GM19351 (cell line): ENCODE data around the gene ULK4.
"Not testable (repeated sequence)": the region's sequence is repeated elsewhere in the genome, so short reads cannot be mapped to it uniquely, and the experiment has no call there.

Experiments used
- ATAC-seq: cut with Tn5 transposase; IDR thresholded peaks from one replicate; pipeline ENCODE4 v1.9.1; 2021; ENCODE audit warnings: mild to moderate bottlenecking, moderate library complexity; ENCODE audit not compliant: unreplicated experiment

Gene ULK4

GRCh38 chr3:41874022-41874421 lies 87.9 kb downstream of the ULK4 start:
- no peak for ATAC-seq

- no peak for ATAC-seq
Observed at GRCh38 chr3:41872157-41872556, 89.7 kb downstream of the ULK4 start.

DNA sequence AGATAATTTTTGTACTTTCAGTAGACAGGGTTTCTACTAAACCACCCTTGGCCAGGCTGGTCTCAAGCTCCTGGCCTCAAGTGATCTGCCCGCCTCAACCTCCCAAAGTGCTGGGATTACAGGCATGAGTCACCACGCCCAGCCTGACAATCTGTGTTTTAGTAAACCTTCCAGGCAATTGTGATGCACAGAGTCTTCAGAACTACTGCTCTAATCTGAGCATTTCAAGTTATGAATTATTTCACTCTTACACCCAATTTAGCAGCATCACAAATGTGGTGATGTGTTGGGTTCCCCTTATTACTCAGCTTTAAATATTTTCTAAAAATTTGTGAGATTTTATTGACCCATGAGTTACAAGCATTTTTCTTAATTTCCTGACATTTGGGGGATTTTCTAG lies 94.4 kb downstream of the ULK4 start:
- no peak for ATAC-seq

DNA sequence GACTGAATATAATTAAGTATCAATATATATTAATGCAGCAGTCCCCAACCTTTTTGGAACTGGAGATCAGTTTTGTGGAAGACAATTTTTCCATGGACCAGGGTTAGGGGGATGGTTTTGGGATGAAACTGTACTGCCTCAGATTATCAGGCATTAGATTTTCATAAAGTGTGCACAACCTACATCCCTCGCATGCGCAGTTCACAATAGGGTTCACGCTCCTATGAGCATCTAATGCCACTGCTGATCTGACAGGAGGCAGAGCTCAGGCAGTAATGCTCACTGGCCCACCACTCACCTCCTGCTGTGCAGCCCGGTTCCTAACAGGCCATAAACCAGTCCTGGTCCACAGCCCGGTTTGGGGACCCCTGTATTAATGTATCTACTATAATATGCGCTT lies 95.6 kb downstream of the ULK4 start:
- no peak for ATAC-seq

DNA sequence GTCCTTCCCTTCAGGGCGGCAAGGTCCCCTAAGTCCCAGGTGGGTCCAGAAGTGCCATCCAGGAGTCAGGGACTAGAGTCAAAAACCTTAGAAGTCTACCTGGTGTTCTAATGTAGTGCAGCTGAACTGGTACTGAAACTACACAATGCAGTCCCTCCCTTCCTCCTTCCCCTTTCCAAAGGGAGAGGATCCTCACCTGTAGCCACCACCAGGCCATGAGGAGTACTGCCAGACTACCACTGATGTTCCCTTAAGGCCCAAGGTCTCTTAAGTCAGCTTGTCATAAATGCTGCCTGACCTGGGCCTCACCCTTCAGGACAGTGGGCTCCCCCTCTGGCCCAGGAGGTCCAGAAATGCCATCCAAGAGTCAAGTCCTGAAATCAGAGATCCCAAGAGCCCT lies 98.9 kb downstream of the ULK4 start:
- no peak for ATAC-seq

GRCh38 chr3:41860489-41860888 lies 101.4 kb downstream of the ULK4 start:
- ATAC-seq: not testable (repeated sequence)

DNA sequence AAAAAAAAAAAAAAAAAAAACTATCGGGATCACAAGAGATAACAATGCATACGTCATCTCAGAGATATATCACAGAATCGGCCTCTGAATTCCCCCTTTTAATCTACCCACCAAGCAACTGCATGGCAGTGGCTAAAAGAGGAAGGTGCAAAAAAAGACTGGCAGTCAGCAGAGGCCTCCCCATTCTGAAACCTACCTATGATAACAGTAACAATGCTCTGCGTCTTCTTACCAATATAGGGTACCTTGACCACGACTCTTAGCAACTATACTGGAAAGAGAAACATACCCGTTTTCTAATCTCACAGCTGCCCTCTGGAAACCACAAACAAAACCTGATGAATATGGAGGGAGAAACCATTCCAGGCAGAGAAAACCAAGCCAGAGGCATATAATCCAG lies 106.9 kb downstream of the ULK4 start:
- ATAC-seq: no peak

- ATAC-seq: no peak
Observed at GRCh38 chr3:41853540-41854196, 108.2 kb downstream of the ULK4 start.

DNA sequence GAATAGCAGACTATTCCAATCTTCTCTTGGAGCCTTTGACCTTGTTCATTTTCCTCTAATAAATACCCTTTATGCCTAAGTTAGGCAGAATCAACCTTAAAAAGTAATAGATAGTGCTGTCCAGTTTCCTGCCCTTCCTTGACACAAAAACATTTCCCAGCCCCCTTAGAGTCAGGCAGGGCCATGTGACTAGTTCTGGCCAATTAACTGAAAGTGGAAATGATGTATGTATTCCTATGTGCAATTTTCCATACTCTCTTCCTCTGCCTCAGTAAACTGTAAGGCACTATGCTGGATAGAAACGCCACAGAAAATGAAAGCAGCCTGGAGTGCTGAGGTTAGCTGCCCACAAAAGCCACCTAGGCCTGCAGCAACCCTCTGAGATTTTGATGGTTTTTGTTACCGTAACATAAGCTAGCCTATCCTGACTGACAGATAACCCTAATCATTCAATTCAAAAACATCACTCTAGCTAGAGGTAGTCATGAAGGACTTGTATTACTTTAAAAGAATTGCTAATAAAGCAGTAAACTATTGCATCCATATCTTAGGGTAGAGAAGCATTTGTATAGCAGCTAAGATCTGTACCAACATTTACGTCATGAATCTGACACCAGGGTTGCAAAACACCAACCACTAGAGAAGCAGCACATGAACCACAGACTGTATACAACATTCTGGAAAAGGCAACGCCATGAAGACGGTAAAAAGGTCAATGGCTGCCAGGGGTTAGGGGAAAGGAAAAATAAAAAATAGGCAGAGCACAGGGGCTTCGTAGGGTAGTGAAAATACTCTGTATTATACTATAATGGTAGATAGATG lies 112.9 kb downstream of the ULK4 start:
- ATAC-seq: no peak

DNA sequence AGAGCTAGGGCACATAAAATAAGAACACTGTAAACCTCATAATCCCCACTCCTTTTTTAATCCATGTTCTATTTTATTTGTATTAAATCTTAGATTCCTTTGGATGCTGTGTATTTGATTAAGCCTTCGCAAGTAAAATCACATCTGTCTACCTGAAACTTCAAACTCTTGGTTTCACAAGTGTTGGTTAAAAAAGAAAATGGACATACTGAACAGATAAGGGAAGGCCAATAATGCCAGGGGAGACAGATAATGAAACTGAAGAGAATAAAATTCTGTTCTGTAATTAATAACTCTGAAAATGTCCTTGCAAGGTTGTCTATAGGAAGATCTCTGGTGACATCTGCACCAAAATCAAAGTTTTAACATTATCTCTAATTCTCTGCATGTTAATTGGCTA lies 114.2 kb downstream of the ULK4 start:
- ATAC-seq: no peak

DNA sequence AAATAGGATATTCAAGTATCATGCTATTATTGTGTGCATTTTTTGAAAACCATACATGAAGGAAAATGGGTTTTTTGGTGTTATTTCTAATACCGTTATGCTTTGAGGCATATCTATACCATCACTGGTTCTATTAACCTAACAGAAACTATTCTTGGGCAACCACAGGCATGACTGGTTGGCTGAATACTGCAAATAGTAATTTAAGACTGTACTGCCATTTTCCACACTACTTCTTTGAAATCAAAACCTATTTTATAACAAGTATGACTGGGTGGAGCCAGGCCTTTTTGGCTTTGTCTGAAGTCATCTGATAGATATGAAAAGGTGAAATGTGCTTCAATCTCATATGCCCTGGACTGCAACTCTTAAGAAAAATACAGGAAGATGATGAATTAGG lies 115.1 kb downstream of the ULK4 start:
- ATAC-seq: peak; percentile 79

GRCh38 chr3:41845826-41846225 lies 116.1 kb downstream of the ULK4 start:
- no peak for ATAC-seq

- not testable (repeated sequence) for ATAC-seq
Observed at GRCh38 chr3:41844256-41844655, 117.6 kb downstream of the ULK4 start.

DNA sequence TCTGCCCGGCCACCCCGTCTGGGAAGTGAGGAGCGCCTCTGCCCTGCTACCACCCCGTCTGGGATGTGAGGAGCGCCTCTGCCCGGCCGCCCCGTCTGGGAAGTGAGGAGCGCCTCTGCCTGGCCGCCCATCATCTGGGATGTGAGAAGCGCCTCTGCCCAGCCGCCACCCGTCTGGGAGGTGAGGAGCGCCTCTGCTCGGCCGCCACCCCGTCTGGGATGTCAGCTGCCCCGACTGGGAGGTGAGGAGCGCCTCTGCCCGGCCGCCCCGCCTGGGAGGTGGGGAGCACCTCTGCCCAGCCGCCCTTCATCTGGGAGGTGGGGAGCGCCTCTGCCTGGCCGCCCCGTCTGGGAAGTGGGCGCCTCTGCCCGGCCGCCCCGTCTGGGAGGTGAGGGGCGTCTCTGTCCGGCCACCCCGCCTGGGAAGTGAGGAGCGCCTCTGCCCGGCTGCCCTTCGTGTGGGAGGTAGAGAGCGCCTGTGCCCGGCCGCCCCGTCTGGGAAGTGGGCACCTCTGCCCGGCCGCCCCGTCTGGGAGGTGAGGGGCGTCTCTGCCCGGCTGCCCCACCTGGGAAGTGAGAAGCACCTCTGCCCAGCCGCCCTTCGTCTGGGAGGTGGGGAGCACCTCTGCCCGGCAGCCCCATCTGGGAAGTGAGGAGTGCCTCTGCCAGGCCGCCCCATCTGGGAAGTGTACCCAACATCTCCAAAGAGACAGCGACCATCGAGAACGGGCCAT lies 120.8 kb downstream of the ULK4 start:
- not testable (repeated sequence) for ATAC-seq

GRCh38 chr3:41836360-41837134 lies 125.4 kb downstream of the ULK4 start:
- peak; percentile 84 for ATAC-seq

DNA sequence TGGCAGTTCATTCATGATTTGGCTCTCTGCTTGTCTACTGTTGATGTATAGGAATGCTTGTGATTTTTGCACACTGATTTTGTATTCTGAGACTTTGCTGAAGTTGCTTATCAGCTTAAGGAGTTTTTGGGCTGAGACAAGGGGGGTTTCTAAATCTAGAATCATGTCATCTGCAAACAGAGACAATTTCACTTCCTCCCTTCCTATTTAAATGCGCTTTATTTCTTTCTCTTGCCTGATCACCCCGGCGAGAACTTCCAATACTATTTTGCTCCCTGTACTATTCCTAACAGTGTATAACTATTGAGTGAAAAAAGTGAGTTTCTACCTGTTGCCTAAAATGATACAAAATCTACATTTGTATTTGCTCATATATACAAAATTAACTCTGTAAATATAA lies 128.3 kb downstream of the ULK4 start:
- ATAC-seq: no peak

DNA sequence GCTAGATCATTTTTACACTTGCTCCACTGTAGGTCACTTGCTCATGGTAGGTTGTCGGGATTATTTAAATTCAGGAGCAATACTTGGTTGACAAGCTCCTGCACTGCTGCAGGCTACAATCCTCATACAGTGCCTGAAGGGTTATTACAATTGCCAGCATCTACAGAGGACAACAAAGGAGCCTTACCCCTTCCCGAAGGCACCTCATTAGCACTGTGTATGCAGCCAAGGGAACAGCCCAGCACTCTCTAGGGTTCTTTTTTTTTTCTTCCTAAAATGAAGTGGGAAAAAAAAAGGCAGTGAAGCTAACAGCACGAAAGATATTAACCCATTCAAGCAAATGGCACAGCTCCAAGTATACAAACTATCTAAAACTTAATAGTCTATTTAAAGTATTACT lies 142.7 kb downstream of the ULK4 start:
- ATAC-seq: no peak

GRCh38 chr3:41808618-41809017 lies 153.3 kb downstream of the ULK4 start:
- ATAC-seq: no peak

DNA sequence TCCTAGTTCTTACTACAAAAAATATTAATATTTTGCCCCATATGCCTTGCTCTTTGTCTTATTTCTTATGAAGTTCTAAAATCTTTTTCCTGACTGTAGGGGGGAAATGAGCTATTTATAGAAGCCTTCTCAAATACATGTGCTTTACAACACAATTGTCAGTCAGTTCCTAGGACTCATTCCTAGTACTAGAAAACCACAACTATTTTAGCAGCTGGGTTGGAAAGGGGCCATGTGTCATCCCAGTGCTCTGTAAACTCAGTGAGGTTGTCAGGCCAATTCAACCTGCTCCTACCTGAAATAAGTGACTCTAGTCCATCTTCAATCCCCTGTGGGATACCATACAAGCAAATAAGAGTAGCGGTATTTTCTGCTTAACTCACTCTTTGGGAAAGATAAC lies 153.8 kb downstream of the ULK4 start:
- ATAC-seq: no peak

GRCh38 chr3:41794748-41795589 lies 166.9 kb downstream of the ULK4 start:
- ATAC-seq: no peak
